NCI-H1694 treated with DMSO at 0.1 percent for 48 hours (cell line): Measurements from ENCODE around the gene KRTAP10-8.
"Not testable (repeated sequence)": the region's sequence is repeated elsewhere in the genome, so short reads cannot be mapped to it uniquely, and the experiment has no call there.

ENCODE experiments used
- DNase-seq: peaks from one replicate; lab custom pipeline; 2025; lab: John Stamatoyannopoulos, UW

Gene KRTAP10-8

DNA sequence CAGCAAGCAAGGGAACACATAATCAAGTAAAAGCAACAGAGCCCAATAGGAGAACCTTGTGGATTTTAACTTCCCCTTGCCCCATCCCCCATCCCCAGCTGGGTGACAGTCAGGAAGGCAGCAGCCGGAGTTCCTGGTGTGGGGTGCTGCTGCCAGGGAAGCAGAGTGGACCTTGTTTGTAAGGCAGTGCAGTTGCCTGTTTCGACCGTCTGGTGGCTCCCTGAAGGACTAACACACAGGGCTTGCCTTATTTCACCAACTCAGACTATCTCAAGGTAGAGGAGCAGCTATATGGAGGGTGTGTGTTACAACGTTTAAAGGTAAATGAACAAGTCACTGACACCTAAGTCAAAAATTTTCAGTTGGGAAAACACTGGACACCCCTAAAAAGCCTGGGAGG is 6.6 kb downstream of the KRTAP10-8 start:
- no peak for DNase-seq

DNA sequence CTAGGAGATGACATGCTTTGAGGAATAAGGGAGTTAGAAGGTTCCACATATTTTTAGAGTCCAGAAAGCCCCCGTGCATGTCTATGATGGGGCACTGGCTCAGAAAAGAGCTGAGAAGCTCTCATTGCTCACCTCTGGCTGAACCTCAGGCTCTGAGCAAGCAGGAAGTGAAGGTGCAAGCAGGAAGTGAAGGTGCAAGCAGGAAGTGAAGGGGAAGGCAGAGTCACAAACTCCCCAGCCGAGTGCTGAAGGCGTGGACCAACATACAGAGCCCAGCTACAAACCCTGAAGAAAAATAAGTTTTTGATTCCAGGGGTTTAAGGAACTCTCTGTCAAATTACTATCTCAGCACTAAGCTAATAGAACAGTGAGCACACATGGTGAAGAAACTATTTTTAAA is 7.0 kb downstream of the KRTAP10-8 start:
- DNase-seq, result no peak

DNA sequence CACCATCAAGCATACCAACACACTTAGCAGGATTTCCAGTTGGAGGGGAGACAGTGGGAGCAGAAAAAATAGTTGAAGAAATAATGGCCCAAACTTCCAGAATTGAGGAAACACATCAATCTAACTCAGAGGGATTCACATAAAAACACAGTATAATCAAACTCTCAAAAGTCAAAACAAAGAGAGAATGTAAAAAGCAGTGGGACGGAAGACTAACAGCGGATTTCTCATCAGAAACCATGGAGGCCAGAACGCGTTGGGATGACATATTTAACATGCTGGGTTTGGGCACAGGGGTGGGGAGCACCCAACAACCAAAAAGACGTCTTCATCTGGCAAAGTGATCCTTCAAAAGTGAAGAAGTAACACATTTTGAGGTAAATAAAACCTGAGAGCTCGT is 8.0 kb downstream of the KRTAP10-8 start:
- DNase-seq, result no peak

DNA sequence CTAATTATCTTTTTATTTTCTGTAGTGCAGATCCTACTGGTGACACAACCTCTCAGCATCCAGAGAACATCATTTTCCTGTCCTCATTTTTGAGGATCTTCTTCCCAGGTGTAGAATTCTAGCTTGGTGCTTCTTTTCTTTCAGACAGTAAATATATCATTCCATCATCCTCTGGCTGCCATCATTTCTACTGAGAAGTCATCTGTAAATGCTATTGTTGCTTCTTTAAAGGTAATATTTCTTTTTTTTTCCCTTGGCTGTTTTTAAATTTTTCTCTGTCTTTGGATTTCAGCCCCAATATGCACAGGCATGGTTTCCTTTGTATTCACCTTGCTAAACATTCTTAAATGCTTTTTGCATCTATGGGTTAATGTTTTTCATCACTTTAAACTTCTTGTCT is 11.7 kb downstream of the KRTAP10-8 start:
- DNase-seq, result no peak

DNA sequence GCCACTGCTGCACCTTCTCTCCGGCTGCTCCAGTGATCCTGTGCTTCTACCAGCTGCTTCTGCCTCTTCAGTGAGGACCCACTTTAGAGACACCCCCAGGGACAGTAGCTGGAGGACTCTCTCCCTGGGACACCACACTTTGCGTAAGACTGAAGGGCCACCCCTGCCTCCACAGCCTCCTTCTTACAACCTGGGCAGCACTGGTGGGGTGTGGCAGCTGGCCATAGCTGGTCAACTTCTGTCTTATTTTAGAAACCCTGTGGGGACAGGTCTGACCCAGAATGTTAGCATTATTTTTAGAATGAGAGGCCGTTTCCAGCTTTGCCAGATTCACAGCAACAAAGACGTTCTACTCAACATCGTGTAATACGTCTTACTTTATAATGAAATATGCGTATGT is 13.9 kb downstream of the KRTAP10-8 start:
- no peak for DNase-seq

DNA sequence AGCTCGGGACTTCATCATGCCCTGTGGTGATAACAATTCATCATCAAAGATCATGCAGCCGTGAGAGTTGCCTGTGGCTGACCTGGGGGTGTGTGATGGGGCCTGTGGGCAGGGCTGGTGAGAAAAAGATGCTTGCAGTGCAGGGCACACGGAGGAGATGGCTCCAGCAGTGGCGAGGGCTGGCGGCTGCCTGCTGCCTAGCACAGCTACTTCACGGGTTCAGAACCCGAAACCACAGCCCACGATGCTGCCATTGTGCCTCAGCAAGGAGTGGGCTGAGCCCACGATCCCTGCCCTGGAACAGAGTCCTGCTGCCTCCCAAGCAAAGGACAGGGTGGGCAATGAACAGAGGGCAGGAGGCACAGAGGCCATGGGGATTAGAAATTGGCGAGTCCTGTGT is 14.4 kb downstream of the KRTAP10-8 start:
- no peak for DNase-seq

DNA sequence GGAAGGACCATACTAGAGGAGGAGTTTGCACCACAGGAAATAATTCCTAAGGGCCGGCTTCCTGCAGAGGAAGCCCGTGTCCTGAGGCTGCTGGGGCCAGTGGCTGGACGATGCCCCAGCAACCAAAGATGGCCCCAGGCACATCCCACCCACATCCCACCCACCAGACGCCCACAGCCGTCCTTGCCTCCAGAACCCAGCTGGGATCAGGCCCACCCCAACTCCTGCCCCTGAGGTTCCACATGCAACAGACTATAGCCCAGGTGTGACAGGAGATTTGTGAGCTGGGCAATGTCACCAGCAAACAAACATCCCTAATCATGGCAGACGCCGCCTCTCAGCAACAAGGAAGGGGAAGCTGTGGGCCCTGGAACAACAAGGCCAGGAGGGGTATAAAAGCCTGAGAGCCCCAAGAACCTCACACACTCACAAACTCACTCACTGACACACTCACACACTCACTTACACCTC is 14.8 kb downstream of the KRTAP10-8 start, which contains the start of gene KRTAP10-9:
Gene KRTAP10-9, plus strand, starts transcription at position 421 of the 471 bp plus-strand sequence. CDS start 79 bp downstream, outside the sequence.
- DNase-seq, result no peak

DNA sequence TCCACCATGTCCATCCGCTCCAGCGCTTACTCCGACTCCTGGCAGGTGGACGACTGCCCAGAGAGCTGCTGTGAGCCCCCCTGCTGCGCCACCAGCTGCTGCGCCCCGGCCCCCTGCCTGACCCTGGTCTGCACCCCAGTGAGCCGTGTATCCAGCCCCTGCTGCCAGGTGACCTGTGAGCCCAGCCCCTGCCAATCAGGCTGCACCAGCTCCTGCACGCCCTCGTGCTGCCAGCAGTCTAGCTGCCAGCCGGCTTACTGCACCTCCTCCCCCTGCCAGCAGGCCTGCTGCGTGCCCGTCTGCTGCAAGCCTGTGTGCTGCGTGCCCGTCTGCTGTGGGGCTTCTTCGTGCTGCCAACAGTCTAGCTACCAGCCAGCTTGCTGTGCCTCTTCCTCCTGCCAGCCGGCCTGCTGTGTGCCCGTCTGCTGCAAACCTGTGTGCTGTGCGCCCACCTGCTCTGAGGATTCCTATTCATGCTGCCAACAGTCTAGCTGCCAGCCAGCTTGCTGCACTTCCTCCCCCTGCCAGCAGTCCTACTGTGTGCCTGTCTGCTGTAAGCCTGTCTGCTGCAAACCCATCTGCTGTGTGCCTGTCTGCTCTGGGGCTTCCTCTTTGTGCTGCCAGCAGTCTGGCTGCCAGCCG is 15.4 kb downstream of the KRTAP10-8 start:
- not testable (repeated sequence) for DNase-seq

DNA sequence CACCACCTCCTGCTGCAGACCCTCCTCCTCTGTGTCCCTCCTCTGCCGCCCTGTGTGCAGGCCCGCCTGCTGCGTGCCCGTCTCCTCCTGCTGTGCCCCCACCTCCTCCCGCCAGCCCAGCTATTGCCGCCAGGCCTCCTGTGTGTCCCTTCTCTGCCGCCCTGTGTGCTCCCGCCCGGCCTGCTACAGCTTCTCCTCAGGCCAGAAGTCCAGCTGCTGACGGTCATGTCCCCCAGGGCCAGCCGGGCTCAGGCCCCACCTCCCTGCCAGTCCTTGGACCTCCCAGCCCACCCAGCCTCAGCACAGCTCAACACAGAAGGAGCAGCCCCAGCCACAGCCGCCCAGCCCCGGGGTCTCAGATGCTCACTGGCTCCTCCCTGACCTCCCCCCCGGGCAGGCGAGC is 16.0 kb downstream of the KRTAP10-8 start:
- DNase-seq, result not testable (repeated sequence)

DNA sequence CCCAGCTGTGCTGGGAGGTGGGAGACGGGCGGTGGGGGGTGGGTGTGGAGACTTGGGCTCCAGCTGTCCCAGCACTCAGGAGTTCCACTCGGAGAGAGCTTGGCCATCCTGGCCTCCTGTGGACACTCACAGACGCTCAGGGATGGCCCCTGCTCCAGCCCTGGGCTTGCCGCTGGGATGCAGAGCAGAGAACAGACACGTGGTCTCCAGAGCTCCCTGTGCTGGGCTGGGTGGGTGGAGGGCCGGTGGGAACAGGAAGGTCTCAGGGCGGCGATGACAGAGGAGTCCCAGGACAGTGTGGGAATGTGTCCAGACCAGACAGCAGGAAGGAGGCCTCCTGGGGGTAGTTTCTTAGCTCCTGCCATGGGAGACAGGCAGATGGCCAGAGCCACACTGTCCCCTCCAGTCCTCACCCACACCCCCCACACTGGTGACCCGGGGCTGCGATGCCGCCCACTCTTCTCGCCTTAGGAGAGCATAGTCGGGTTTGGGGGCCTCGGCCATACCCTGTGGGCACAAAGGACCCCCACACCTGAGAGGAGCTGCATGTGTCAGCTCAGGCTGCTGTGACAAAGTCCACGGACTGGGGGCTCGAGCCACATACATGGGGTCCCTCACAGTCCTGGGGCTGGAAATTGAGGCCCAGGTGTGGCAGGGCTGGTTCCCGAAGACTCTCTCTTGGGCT is 17.0 kb downstream of the KRTAP10-8 start:
- no peak for DNase-seq

DNA sequence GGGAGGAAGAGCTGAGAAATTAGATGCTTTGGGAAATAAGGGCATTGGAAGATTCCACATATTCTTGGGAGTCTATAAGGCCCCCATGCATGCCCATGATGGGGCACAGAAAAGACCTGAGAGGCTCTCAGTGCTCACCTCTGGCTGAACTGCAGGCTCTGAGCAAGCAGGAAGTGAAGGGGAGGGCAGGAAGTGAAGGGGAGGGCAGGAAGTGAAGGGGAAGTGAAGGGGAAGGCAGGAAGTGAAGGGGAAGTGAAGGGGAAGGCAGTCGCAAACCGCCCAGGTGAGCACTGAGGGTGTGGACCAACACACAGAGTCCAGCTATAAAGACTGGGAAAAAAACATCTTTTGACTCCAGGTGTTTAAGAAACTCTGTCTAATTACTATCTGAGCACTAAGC is 18.6 kb downstream of the KRTAP10-8 start:
- DNase-seq, result no peak

DNA sequence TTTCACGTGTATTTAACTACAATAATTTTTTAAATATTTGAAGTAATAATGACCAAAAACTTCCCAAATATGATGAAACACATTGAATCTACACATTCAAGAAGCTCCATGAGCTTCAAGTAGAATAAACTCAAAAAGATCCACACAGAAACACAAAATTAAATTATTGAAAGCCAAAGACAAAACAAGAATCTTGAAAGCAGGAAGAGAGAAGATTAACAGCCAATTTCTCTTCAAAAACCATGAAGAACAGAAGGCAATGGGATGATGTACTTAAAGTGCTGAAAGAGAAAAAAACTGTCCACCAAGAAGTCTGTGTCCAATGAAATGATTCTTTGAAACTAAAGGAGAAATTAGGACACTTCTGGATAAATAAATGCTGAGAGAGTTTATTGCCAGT is 20.2 kb downstream of the KRTAP10-8 start:
- DNase-seq, result no peak

DNA sequence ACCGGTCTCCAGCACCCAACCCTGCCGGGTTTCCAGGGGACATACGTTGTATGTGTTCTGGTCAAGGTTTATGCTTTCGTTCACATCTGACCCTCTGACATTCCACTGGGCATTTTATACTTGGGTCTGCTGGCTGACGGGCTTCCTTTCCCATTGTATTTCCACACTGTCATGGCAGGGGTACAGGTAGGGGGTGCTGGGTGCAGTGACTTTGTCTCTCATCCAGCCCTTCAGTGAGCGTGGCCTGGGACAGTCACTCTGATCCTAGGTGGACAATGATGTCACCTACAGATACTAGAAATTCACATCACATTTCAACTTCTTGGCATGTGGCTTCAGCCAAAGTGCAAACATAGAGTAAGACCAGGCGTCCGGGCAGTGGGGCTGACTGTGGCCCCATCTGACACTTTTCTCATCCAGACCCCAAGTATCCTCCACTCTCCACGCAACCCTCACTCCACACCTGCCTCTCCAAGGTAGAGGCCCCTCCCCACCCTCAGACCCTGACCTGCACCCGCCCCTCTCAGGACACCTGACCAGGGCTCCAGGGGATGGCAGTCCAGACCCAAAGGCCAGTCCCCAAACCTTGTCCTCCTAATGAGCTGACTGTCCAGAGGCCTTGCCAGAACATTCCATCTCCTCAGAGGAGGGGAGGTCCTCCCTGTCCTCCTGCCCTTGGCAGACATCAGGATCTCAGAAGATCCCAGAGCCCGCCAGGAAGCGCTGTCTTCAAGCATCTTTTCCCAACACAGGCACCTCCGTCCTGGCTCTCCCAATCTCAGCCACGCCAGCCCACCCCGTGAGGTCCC is 24.5 kb downstream of the KRTAP10-8 start:
- no peak for DNase-seq

DNA sequence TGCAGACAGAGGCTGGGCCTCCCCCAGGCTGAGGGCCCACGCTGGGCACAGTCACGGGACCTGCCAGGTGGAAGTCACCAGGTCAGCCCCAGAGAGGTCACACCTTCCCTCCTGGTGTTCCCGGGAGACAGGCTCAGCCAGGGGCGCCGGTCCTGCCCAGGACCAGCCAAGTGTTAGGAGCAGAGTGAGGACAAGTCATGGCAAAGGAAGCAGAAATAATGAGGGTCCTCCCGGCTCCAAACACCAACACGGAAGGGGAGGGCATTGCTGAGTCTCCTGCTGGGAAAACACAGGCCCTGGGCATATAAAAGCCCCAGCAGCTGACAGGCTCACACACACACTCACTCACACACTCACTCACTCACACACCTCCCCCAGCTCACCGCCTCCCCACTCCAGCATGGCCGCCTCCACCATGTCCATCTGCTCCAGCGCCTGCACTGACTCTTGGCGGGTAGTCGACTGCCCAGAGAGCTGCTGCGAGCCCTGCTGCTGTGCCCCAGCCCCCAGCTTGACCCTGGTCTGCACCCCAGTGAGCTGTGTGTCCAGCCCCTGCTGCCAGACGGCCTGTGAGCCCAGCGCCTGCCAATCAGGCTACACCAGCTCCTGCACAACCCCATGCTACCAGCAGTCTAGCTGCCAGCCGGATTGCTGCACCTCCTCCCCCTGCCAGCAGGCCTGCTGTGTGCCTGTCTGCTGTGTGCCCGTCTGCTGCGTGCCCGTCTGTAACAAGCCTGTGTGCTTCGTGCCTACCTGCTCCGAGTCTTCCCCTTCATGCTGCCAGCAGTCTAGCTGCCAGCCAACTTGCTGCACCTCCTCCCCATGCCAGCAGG is 25.4 kb downstream of the KRTAP10-8 start, which contains the start of gene KRTAP10-10:
Gene KRTAP10-10, plus strand, starts transcription at position 339 of the 833 bp plus-strand sequence. Its CDS starts 62 bp downstream, at position 401.
- no peak for DNase-seq

DNA sequence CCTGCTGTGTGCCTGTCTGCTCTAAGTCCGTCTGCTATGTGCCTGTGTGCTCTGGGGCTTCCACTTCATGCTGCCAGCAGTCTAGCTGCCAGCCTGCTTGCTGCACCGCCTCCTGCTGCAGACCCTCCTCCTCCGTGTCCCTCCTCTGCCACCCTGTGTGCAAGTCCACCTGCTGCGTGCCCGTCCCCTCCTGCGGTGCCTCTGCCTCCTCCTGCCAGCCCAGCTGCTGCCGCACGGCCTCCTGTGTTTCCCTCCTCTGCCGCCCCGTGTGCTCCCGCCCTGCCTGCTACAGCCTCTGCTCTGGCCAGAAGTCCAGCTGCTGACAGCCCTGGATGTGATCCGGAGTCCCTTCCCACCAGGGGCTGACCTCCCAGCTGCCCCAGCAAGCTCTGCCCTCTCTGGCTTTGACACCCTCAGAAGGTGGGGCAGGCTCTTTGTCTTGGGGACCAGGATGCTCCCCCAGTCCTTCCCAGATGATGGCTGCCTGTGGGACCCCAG is 26.0 kb downstream of the KRTAP10-8 start:
- not testable (repeated sequence) for DNase-seq

DNA sequence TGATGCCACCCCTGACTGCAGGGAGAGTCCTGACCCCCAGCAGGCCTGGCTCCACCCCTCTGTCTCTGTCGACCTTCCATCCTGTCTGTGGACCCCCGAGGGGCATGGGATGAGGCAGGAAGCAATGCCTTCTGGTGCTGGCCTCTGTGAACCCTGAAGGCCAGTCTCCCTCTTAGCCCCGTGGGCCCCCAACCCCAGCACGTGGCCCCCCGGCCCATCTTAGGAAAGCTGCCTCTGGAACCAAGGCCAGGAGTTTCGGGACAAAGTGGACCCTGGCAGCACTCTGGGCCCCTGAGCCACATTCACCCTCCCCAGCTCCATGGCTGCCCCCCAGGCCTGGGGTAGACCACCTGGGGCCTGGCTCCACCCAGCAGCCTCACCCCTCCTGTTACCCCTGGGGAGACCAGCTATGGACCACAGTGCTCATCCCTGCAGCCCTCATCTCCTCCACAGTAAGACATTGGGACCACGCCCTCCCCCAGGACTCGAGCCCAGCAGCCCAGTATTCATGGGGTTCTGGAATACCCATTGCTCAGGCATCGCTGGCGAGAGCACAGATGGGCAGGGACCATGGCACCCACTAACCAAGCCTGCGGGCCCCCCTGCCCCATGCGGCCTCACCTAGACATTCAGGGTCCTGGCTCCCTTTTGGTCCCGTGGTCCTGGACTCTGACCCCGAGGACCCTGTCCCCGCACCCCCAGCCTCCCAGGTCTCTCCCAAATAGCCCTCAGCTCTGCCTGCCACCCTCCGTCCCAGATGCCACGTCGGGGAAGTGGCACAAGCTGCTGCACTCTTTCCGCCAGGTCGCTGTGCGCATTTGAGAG is 26.8 kb downstream of the KRTAP10-8 start:
- DNase-seq, result not testable (repeated sequence)

DNA sequence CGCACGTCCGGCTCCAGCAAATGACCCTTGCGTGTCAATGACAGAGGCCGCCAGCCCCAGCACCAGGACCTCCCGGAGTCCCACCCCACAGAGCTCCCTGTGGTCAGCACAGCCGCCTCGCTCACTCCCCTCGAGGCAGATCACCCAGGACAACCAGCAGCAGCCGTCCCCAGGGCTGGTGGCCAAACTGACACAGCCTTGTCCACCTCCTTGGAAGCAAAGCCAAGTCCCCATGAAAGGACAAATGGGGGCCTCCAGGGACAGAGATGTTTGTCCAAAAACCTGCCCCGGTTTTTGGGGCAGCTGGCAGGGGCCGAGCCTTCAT is 27.4 kb downstream of the KRTAP10-8 start:
- no peak for DNase-seq

DNA sequence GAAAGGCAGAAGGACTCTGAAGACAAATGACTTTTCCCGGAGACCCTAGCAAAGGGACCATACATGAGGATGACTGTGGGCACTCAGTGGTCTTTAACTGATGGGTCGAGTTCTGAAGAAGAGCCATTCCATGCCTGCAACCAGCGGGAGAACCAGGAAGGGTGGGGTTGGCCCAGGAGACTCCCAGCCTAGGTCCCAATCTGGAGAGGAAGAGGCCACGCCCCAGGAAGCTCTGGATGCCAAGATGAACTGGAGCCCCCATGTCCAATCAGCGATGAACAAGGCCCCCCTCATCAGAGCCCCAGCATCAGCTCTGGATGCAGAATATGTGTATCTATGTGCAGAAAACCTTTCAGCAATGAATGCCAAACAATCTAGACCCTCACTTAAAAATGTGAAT is 28.9 kb downstream of the KRTAP10-8 start:
- no peak for DNase-seq

DNA sequence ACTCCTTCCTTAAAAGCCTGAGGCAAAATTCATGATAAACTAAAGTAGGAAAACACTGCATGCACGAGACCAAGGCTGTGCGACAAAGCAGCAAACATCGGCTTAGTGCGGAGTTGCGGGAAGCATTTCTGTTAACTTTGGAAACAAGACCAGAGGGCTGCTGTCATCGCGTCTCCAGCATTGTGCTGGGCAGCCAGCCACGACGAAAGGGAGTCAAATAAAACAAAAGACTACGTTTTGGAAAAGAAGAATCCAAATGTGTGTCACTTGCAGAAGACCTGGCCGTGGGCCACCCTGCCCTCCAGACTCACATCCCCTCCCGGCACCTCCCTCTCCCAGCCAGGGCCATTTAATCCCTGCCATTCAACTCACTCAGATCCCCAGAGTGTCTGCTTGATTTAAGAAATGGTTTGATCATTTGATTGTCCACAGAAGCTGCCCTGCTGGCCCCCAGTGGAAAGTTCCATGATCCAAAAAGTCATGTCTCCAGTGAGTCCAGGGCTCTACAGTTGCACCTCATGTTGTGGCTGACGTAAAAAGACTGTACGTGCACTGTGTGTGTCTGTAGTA is 31.9 kb downstream of the KRTAP10-8 start:
- no peak for DNase-seq

DNA sequence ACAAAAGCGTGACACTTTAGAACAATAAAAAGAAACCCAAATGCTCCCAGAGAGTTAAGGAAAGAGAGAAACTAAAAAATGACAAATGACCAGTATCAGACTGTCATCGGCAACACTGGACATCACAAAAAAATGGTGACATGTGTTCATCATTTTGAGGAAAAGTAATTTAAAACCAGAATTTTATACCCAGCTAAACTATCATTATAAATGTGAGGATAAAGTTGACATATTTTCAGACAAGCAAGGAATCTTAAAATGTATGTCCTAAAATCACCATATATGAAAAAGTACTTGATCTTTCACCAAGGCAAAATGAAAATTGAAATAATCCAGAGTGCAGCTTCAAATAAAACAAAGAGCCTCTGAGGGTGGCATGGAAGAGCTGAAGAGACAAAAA is 33.0 kb downstream of the KRTAP10-8 start:
- DNase-seq, result no peak
